Epithelial cell of esophagus (primary cell): ENCODE measurements around the gene PRKG1.

Experiments
- DNase-seq: peaks from one replicate; pipeline ENCODE4 v3.0.0; 2010; ENCODE audit warnings: low read depth
- H3K4me3 ChIP-seq: 2 replicates; pipeline ENCODE4 v1.5.1; 2011; ENCODE audit warnings: mild to moderate bottlenecking, low read length, control low read depth
- TF ChIP-seq, protein P1 (sequence below): IDR thresholded peaks from 2 replicates; pipeline ENCODE4 v1.5.1; 2011; ENCODE audit warnings: low read depth, mild to moderate bottlenecking, low read length, control low read depth, inconsistent platforms; ENCODE audit not compliant: insufficient read depth; ENCODE audit errors: missing control alignments

PRKG1 gene

DNA sequence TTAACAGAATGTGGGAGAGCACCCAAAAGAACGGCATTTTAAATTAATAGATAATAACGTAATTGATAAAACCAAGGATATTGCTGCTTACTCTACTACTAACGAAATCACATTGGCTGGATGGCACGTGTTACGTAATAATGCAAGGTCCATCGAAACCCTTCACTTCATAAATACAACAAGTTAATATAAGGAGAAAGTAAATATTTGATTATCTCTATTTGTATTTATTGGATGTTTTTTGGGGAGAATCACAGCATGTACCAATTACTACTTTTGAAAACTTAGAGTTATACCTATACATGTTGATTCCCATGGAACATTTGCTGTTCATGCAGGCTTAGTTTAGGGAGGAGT lies 1.6 kb downstream of the PRKG1 start:
- TF ChIP-seq, protein P1, sequence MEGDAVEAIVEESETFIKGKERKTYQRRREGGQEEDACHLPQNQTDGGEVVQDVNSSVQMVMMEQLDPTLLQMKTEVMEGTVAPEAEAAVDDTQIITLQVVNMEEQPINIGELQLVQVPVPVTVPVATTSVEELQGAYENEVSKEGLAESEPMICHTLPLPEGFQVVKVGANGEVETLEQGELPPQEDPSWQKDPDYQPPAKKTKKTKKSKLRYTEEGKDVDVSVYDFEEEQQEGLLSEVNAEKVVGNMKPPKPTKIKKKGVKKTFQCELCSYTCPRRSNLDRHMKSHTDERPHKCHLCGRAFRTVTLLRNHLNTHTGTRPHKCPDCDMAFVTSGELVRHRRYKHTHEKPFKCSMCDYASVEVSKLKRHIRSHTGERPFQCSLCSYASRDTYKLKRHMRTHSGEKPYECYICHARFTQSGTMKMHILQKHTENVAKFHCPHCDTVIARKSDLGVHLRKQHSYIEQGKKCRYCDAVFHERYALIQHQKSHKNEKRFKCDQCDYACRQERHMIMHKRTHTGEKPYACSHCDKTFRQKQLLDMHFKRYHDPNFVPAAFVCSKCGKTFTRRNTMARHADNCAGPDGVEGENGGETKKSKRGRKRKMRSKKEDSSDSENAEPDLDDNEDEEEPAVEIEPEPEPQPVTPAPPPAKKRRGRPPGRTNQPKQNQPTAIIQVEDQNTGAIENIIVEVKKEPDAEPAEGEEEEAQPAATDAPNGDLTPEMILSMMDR = no peak
- no peak overlapping the region for H3K4me3 ChIP-seq
- no peak for DNase-seq

DNA sequence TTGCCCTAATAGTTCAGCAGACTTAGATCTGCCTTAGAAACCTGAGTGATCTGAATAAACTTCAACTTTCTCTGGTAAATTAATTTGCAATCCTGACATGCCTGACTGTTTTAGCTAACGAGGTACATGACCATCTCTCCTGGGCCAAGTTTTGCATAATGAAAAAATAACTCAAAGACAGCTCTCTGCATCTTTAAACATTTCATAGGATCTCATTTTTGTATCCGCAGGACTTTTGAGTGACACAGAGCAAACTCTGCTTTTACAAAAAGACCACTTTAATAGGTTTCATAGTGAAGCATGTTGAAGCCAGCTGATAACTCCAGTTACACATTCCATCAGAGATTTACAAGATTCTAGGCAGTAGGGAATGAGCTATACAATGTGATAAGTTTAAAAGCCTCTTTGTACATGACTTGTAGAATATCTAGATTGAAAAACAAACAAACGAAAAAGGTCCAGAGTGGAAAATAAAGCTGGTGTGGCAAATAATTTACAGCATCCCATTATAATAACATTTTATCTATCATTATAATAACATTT lies 2.1 kb downstream of the PRKG1 start:
- TF ChIP-seq, protein P1 = no peak
- DNase-seq = no peak
- no peak overlapping the region for H3K4me3 ChIP-seq

DNA sequence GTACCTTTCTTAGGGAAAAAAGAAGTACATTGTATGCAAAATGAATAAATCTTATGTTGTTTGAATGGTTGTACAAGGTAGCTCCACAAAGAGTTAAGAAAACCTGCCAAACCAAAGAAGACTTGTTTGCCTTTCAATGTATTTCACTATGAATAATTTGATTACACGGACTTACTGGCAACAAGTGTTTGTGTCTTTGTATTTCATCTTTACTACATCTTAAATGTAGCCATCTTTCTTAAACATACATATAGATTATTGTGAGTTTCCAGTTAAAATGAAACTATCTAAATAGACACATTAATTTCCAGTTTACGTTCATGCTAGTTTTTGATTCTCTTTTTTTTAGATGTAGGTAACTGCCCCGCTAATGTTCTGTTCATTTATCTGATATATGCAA lies 2.8 kb downstream of the PRKG1 start:
- TF ChIP-seq, protein P1 = no peak
- H3K4me3 ChIP-seq = no peak overlapping the region
- no peak for DNase-seq

DNA sequence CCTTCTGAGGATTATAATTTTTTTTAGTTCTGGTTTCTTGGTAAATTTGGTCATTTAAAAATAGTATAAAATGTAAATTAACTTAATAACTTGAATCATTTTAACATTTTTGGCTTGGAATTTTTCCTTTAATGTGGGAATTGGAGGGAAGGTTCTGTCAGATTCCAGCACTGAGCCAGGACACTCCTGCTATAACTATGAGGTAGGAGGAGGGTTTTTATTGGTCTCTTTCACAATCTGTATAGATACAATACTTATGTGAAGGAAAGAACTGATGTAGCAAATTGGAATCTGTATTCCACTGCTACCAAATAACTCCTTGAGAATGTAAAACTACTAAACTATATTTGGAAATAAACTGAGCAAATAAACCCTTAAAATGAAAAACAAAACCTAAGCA lies 3.2 kb downstream of the PRKG1 start:
- no peak overlapping the region for H3K4me3 ChIP-seq
- DNase-seq = no peak
- TF ChIP-seq, protein P1 = no peak

DNA sequence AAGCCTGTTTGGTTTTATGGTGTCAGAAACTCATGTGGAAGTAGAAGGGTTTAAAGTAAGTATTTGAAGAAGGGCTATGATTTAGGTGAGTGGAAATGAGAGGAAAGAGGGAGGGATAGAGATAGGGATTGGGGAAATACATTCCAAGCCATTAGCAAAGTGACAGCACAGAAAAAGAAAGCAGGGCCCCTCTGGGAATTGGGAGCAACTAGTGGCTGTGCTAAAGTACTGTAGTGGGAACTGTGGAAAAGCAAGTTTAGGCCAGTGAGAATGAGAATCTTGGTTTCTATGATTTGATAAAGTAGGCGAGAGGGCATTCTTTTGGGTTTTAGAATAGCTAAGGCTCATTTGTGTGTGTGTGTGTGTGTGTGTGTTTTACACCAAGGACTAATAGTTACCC lies 5.0 kb downstream of the PRKG1 start:
- TF ChIP-seq, protein P1 = no peak
- DNase-seq = no peak
- no peak overlapping the region for H3K4me3 ChIP-seq

DNA sequence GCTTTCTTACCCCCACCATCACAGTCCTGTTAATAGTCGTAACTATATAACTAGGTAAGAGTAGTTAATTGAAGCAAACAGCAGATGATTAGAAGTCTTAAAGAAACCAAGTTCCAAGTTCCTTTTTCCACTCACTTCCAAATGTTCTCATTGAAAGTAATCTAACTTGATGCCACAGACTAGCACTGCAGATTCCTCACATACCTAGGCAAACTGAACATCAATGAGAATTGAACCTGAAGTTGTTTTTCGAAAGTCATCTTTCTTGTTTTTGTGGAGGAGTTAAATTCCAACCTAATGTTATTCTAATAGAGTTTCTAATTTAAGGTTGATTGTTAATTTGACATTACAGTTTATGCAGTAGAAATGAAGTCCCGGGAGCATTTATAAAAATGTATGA lies 5.5 kb downstream of the PRKG1 start:
- no peak for DNase-seq
- TF ChIP-seq, protein P1 = no peak
- no peak overlapping the region for H3K4me3 ChIP-seq

DNA sequence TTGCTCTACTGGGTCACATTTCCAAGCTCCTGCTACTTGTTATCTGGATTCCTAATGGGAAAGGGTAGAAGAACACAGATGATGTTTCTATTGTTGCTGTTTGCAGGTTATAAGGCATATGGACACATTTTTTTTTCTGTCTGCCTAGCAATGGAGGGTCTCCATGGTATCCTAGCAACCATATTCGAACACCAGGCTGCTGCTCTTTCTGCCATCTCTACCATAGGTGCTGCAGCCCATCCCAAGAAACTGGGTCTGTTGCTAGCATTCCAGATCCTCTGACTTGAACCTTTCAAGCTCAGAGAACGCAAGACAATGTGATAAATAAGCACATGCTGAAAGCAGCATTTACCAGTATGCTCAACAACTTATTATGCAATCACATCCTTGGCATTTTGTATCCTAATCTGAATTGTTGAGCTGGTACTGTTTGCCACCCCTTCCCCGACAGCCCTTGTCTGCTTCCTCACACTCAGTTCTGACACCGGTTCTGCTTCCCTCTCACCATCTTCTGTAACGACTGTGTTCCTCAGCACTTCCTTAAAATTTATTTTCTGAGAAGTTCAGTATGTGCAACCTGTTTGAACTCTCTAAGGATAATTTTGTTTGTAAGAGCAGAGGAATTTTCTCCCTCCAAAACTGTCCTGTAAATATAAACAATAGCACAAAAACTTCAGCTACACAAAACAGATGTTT lies 6.2 kb downstream of the PRKG1 start:
- TF ChIP-seq, protein P1 = no peak
- no peak overlapping the region for H3K4me3 ChIP-seq
- no peak for DNase-seq
